Measurements from ENCODE around the gene SHROOM3.

DNA sequence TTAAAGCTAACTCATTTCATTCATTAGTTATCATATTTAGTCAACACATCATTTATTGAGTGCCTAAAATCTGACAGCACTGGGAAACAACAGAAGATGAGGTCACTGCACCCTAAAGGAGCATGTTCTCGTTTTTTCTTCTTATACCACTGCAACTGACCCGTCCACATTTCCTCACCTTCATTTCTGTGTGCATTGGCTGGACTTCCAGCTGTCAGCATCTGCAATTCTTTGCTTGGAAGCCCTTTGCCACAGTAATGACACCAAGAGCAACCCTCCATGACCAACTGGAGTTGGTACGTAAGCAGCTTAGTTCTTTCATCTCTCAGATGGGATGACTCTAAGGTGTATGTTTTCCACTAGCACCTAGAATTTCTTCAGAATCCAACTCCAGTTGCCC is 13.2 kb downstream of the SHROOM3 start:
- TF ChIP-seq POLR2AphosphoS5 (IDR thresholded peaks at IDR 0.05), result no peak
- TF ChIP-seq, protein P1, sequence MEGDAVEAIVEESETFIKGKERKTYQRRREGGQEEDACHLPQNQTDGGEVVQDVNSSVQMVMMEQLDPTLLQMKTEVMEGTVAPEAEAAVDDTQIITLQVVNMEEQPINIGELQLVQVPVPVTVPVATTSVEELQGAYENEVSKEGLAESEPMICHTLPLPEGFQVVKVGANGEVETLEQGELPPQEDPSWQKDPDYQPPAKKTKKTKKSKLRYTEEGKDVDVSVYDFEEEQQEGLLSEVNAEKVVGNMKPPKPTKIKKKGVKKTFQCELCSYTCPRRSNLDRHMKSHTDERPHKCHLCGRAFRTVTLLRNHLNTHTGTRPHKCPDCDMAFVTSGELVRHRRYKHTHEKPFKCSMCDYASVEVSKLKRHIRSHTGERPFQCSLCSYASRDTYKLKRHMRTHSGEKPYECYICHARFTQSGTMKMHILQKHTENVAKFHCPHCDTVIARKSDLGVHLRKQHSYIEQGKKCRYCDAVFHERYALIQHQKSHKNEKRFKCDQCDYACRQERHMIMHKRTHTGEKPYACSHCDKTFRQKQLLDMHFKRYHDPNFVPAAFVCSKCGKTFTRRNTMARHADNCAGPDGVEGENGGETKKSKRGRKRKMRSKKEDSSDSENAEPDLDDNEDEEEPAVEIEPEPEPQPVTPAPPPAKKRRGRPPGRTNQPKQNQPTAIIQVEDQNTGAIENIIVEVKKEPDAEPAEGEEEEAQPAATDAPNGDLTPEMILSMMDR (IDR thresholded peaks at IDR 0.05), result no peak
- no peak for TF ChIP-seq EP300 (IDR thresholded peaks at IDR 0.05)
- TF ChIP-seq POLR2A (IDR thresholded peaks at IDR 0.05), result no peak
